ENCODE data around the gene BMF.

The BMF gene

DNA sequence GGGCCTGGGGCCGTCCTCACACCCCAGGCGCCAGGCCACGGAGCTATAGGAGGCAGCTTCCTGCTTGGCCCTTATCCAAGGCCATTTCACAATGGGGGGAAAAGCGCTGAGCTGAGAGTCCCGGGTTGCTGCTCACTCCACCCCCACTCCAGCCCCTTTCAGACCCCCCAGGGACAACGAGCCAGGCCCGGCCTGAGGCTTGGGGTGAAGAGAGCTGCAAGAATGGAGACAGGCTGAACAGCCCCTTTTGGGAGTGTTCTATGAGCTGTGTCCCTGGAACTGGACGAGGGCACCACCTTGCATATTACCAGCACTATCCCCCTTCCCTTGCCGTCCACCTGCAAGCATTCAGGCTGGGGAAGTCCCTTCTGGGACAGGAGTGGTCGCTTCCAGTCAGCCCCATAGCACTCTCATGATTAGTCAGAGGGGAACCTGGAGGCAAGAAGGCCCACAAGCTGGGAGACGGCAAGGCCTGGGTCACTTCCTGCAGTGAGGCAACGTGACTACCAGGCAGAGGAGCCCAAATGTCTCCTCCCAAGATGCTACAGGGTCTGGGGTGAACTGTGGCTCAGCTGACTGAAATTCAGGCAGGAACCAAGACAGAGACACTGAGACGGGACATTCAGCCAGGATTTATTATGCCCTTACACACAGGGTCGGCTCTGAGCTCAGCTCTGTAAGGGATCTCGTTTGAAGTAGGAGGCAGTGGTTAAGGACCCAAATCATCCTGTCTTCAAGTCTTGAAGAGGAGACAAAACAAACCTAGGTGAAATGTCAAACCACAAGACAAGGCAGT, 61.1 kb downstream of the BMF start:
- peak; percentile 43 for DNase-seq

GRCh38 chr15:40046721-40047414, 61.8 kb downstream of the BMF start:
- DNase-seq, result no peak

DNA sequence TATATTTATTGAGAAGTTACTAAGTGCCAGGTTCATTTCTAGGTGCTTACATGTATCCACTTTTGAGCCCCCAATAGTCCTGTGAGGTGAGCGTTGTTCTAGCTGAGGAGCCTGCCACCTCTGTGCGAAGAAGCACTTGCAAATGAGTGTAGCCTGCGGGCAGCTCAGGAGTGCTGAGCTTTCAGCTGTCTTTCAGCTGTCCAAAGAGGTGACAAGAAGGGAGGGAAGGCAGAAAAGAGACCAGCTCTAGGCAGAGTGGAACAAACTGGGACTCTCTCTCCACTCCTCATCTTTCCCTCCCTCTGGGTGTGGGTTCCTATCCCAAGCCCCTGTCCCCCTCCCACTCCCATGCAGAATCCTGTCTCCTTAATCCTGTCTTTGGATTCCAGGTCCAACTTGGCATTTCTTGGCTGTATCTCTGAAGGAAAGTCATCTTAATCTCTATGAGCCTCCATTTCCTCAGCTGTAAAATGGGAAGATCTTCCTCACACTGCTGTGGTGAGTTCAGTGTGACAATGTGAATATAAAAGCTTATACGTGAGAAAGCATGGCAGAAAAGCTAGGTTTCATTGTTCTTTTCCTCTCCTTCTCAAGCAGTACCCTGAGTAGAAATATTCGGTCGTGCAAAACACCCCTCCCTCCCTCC, 63.0 kb downstream of the BMF start:
- DNase-seq, result no peak

DNA sequence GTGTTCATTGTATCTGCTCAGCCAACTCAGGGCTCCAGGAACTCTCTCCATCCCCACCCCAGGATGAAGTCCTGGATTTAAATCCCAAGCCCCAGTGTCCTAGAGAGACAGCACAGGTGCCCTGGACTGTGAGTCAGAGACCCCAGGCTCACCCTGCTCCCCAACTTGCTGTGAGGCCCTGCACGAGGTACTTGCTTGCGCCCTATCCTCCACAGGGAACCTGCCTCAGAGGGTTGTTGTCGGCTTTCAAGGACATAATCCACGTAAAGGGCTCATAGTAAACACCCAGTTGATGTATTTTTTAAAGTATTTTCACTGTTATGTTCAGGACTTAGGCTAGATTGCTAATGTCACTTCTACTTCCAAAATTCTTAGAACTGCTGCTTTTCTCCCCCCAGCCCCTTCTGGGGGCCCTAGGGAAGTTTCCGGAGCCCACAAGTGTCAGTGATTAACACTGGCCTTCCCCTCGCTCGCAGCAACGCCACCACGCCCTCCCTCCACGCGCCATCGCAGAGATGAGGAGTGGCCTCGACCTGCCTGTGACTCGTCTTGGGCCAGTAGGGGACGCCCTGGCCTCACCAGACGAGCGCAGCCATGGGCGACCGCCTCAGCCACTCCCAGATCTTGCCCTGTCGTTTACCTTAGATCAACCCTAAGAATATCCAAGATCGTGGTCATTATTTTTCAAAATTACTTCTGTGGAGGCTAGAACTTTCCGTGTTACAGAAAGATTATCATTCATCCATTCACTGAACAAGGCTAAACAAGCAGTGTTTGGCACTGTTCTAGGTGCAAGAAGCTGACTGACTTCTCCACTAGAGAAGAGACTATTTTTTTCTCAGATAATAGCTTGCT, 63.7 kb downstream of the BMF start:
- DNase-seq, result peak; percentile 93

DNA sequence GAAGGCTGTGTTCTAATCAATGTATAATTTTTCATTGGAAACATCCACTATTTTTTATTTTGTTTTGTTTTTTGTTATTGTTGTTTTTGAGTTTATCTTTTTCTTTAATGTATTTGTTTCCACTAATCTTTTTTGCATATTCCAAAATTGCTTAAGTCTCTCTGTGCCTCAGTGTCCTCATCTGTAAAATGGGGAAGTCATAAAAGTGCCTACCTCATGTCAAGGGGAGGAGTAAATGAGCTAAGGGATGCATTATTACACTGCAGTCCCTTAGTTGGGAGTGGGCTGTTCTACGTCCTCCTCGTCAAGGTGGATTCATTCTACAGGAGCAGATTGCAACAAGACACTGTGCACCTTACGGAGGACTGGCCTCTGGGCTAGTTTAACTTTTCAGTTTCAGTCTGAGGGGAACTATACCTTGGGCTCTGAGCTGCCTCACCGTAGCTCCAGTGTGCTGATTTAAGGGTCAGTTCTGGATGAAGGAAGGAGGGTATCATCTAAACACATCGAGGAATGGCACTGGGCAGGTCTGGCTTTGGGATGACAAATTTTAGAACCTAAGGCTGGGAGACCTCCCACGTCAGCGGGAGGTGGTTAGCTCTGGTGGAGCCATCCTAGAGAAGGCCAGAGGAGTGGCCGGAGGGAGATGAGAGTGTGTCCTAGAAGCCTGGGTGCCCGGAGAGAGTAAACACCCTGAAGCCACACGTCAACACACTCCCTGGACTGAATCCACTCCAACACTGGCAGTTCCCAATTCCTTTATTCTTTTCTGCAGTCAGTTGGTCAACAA, 64.6 kb downstream of the BMF start:
- DNase-seq, result no peak

GRCh38 chr15:40042791-40043320, 65.8 kb downstream of the BMF start:
- no peak for DNase-seq

DNA sequence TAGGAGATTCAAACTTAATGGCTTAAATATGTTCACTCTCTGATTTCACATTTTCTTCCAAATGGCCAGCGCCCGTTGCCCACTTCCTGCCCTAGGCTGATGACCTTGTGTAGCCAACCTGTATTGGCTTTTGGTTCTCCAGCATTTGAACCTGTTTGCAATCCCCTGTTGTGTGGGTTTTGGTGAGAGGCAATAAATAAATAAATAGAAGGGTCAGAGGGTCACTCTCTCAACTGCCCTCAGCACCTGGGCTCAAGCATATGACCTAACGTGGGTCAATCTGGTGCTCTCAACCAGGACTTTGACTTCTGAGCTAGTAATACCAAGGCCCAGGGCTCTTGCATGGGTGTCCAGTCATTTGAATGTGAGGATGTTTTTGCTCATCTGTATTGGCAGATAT, 67.9 kb downstream of the BMF start:
- DNase-seq, result no peak

DNA sequence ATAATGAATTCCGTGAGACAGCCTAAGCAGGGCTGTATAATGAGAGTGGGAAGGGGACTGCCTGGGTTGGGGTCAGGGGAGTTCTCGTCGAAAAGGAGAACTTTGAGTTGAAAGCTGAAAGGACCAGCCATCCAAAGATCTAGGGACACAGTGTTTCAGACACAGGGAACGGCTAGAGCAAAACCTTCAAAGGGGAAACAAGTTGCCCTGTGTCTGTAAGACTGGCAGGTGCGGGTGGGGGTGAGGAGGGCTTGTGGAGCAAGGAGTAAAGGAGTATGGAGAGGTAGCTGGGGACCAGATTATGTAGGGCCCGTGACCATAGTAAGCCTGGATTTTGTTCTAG, 68.4 kb downstream of the BMF start:
- DNase-seq, result no peak

- DNase-seq, result peak; percentile 98
Measured at GRCh38 chr15:40038638-40039543, 69.8 kb downstream of the BMF start, which contains the start of gene SRP14. Gene SRP14 (minus strand): TSS chr15:40039181. CDS start chr15:40039116, 65 bp downstream.

DNA sequence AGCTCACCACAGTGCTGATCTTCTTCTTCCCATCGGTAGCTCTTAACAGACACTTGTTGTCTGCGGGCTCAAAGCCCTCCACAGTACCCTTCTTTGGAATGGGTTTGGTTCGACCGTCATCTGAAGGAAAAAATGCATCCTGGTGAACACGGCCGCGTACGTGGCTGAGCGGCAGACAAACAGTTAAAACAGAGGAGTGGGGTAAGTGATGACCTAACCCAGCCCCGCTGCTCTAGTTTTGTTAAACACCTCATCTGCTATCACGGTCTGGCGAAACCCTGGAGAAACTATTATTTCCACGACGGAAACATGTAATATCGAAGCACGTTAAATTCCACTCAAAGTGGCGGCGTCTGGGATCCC, 70.4 kb downstream of the BMF start:
- DNase-seq, result peak; percentile 23
